Inflammatory macrophage treated with lipopolysaccharide for 1 hour (primary cell): ENCODE data around the gene LCN2.
"Not testable (repeated sequence)": the region's sequence is repeated elsewhere in the genome, so short reads cannot be mapped to it uniquely, and the experiment has no call there.

Experiments used
- DNase-seq, 2 donors: peaks; one replicate each; pipeline ENCODE4 v3.0.0-alpha.2; 2020 to 2022

The LCN2 gene

DNA sequence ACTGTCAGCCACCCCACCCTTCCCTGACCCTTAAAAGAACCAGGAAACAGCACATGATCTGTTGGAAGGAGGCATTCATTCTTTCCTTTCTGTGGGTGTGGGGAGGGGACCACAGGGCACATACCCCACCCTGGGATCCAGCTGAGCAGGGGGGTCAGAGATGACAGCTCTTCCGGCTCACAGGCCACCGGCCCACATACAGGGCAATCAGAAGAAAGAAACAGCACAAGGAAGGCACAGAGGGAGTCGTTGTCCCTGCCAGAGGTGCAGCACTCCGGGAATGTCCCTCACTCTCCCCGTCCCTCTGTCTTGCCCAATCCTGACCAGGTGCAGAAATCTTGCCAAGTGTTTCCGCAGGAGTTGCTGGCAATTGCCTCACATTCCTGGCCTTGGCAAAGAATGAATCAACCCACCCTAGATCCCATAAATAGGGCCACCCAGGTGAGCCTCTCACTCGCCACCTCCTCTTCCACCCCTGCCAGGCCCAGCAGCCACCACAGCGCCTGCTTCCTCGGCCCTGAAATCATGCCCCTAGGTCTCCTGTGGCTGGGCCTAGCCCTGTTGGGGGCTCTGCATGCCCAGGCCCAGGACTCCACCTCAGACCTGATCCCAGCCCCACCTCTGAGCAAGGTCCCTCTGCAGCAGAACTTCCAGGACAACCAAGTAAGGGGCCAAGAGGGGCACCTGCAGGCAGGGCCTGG is at the start of gene LCN2:
Gene LCN2, plus strand, starts transcription at position 453 of the 701 bp plus-strand sequence. Its CDS starts 73 bp downstream, at position 526.
- no peak for DNase-seq

DNA sequence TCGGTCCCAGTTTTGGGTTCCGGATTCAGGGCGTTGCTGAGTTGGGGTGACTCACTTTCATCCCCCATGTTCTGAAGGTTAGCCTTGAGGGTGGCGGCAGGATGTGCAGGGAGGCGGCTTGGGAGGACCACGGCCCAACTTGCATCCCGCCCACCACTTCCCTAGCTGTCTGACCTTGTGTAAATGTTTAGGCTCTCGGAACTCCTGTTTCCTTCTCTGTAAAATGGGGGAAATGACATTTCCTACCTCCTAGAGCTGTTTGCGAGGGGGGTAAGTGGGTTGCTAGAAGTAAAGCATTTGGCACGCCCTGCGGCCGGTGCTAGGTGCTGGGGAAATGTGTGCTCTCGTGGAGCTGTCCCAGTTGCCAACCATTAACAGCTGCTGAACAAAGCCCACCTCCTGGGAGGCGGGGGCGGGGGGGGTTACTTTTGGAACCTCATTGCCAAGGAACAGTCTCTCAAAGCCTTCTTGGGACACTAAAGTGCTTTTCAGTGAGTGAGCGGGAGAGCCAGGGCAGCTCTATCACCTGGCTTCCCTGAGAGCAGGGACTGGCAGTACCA is 49.2 kb upstream of the LCN2 start:
- peak in 1 of 2 donors; percentile 53 for DNase-seq

DNA sequence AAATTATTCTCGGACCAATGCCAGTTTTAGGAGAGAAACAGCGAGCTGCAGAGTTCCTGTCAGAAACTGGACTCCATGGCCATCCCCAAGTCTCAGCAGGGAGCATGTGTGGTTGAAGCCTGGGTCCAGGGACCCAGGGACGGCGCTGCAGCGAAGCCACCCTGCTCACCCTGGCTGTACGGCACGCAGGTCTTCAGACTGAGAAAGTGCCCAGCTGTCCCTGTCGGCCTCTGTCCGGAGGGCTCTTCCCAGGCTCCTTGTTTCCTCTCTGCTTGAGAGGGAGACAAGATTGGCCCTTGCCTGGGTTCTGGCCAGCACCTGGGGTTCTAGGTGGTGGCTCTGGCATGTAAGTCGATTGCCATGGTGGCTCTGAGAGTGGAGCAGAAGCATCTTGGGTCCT is 48.7 kb upstream of the LCN2 start:
- no peak for DNase-seq

DNA sequence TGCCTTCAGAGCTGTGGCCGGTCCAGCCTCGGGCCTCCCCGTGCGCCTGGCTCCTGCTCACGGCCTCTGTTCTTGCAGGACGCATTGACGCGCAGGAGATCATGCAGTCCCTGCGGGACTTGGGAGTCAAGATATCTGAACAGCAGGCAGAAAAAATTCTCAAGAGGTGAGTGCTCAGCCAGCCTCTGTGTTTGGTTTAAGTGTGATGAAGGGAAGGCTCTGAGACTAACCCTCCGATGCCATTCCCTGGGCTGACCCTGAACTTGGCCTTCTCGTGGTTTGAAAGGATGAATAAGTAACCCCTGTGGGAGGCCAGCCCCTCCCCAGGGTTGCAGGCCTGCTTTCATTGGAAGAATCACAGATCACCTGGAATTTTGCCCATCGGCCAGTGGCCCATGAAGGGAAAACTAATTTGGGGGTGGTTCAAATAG is 48.0 kb upstream of the LCN2 start:
- DNase-seq = no peak

DNA sequence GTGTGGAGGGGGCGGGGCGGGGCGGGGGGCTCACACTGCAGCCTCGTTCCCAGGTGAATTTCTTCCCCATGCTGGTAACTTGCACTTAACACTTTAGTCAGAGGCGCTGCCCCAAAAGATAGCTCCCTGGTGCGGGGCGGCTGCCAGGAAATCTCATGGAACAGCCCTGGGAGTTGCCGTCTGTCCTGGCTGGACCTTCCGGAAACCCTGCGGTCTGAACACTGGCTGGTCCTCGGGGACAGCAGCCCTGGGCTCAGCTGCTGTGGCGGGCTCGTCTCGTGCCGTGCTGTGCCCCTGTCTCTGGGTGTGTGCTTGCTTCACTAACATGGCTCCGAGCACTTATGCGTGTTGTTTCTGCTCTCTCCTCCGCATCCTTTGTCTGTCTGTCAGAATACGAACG is 47.6 kb upstream of the LCN2 start:
- DNase-seq = no peak

DNA sequence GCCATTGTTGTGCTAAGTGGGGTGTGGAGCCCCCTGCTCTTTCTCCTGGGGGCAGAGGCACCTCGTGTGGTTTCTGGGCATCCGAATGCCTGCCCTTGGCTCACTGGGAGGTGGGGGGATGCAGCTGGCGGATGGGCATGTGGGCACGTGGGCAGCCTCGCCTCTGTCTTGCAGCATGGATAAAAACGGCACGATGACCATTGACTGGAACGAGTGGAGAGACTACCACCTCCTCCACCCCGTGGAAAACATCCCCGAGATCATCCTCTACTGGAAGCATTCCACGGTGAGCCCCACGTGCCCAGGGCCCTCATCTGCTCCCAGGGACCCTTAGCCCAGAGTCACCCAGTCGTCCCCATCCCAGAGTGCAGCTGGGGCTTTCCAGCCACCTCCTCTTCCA is 47.1 kb upstream of the LCN2 start:
- no peak for DNase-seq

DNA sequence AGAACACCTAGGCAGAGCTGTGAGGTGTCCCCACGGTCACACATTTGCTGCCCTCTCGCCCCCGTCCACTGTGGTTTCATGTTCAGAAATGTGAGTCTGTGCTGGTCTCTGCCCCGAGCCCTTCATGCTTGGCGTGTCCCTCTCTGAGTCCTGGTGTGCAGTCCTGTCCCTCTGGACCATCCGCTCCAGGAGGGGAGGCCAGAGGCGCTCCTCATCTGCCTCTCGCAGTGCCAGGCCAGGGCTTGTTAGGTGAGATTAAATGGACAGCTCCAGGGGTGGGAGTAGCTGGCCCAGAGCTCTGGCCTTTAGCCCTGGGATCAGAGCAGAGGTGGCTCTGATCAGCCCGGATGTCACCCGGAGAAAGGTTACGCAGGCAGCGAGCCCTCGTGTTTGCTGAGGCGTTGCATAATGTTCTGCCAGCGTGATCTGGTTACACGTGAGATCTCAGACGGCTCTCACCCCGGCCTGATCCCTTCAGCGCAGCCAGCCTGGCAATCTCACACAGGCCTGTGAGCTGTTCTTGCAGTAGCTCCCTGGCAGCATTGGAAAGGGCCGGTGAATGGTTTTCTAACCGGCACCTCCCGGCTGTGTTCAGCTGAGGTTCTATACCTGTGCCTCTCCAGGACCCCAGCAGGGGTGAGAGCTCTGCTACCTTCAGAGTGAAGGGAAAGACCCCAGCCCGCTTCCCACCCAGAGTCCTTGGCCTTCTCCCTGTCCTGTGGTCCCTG is 46.2 kb upstream of the LCN2 start:
- DNase-seq = peak in 1 of 2 donors; percentile 28

DNA sequence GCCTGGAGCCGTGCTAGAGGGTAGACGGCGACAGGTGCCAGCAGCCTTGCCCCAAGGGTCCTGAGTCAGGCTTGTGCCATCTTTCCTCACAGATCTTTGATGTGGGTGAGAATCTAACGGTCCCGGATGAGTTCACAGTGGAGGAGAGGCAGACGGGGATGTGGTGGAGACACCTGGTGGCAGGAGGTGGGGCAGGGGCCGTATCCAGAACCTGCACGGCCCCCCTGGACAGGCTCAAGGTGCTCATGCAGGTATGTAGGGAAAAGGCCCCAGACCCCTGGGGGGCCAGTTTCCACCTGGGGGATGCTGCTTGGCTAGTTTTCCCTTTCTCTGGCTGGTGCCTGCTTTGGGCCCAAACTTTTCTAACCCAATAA is 45.7 kb upstream of the LCN2 start:
- DNase-seq = no peak

DNA sequence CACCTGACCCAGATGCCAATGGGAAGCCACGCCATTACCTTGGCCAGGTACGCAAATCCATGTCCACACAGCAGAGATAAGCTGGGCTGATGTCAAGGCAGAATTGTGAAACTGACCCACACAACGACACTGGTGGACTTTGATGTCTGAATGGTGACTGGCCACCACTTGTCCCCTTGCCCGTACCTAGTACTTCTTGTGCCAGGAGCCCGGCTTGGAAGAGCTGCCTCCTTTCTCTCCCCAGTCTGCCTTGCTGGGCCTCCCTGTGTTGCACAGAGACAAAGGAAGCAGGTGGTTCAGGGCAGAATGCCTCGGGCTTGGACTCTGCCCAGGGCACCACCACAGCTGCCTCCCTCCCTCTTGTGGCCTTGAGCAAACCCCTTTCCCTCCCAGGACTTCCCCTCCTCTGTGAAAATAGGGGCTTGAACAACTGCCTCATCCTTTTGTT is 45.1 kb upstream of the LCN2 start:
- DNase-seq = no peak

DNA sequence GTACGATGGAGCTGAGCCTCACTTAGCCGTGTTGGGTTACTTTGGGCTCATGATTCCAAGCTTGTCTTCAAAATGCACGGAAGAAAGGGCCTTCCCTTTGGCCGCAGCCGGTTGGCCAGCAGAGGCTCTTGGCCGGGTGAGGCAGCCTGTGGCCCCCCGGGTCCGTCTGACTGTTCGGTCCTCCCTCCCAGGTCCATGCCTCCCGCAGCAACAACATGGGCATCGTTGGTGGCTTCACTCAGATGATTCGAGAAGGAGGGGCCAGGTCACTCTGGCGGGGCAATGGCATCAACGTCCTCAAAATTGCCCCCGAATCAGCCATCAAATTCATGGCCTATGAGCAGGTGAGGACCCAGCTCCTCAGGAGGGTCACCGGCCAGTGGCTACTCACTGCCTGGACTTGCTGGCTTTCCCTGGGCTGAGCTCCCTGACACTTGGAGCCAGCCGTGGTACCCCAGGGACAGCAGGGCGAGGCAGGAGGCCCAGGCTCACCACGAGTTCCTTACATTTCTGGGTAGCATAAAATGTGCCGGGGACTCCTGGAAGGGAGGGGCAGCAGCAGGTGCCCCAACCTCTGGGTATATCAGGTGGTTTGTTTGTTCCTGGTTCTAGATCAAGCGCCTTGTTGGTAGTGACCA is 43.6 kb upstream of the LCN2 start:
- no peak for DNase-seq

DNA sequence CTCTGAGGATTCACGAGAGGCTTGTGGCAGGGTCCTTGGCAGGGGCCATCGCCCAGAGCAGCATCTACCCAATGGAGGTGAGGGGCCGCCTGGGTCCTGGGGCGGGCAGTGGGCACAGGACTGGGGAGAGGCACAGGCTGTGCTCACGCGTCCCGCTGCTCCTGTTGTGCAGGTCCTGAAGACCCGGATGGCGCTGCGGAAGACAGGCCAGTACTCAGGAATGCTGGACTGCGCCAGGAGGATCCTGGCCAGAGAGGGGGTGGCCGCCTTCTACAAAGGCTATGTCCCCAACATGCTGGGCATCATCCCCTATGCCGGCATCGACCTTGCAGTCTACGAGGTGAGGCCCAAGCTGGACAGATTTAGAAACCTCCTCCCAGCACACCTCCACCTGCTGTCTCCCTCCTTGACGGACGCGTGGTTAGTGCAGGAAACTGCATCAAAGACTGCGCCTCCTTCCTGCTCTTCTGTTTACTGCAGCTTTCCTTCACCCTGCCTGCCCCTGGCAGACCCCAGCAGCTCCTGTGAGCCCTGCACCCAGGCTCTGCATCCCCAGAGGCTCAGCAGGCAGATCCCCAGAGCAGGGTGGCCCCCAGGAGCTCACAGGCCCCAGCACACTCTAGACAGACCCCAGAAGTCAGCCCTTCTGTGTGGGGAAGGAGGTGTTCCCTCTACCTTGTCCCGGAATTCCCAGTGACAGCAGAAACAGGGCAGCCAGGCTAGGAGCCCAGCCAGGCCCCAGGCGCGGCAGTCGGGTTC is 42.9 kb upstream of the LCN2 start:
- no peak for DNase-seq

DNA sequence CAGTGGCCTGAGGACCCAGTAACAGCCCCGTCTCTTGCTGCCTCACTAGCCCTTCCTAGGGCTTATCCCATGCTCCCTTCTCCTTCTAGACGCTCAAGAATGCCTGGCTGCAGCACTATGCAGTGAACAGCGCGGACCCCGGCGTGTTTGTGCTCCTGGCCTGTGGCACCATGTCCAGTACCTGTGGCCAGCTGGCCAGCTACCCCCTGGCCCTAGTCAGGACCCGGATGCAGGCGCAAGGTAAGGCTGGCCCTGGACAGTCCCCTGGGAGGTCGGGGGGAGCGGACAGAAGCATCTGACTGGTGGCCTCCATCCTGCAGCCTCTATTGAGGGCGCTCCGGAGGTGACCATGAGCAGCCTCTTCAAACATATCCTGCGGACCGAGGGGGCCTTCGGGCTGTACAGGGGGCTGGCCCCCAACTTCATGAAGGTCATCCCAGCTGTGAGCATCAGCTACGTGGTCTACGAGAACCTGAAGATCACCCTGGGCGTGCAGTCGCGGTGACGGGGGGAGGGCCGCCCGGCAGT is 42.2 kb upstream of the LCN2 start:
- no peak for DNase-seq

DNA sequence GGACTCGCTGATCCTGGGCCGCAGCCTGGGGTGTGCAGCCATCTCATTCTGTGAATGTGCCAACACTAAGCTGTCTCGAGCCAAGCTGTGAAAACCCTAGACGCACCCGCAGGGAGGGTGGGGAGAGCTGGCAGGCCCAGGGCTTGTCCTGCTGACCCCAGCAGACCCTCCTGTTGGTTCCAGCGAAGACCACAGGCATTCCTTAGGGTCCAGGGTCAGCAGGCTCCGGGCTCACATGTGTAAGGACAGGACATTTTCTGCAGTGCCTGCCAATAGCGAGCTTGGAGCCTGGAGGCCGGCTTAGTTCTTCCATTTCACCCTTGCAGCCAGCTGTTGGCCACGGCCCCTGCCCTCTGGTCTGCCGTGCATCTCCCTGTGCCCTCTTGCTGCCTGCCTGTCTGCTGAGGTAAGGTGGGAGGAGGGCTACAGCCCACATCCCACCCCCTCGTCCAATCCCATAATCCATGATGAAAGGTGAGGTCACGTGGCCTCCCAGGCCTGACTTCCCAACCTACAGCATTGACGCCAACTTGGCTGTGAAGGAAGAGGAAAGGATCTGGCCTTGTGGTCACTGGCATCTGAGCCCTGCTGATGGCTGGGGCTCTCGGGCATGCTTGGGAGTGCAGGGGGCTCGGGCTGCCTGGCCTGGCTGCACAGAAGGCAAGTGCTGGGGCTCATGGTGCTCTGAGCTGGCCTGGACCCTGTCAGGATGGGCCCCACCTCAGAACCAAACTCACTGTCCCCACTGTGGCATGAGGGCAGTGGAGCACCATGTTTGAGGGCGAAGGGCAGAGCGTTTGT is 41.6 kb upstream of the LCN2 start:
- DNase-seq = no peak

DNA sequence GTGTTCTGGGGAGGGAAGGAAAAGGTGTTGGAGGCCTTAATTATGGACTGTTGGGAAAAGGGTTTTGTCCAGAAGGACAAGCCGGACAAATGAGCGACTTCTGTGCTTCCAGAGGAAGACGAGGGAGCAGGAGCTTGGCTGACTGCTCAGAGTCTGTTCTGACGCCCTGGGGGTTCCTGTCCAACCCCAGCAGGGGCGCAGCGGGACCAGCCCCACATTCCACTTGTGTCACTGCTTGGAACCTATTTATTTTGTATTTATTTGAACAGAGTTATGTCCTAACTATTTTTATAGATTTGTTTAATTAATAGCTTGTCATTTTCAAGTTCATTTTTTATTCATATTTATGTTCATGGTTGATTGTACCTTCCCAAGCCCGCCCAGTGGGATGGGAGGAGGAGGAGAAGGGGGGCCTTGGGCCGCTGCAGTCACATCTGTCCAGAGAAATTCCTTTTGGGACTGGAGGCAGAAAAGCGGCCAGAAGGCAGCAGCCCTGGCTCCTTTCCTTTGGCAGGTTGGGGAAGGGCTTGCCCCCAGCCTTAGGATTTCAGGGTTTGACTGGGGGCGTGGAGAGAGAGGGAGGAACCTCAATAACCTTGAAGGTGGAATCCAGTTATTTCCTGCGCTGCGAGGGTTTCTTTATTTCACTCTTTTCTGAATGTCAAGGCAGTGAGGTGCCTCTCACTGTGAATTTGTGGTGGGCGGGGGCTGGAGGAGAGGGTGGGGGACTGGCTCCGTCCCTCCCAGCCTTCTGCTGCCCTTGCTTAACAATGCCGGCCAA is 40.8 kb upstream of the LCN2 start:
- no peak for DNase-seq

DNA sequence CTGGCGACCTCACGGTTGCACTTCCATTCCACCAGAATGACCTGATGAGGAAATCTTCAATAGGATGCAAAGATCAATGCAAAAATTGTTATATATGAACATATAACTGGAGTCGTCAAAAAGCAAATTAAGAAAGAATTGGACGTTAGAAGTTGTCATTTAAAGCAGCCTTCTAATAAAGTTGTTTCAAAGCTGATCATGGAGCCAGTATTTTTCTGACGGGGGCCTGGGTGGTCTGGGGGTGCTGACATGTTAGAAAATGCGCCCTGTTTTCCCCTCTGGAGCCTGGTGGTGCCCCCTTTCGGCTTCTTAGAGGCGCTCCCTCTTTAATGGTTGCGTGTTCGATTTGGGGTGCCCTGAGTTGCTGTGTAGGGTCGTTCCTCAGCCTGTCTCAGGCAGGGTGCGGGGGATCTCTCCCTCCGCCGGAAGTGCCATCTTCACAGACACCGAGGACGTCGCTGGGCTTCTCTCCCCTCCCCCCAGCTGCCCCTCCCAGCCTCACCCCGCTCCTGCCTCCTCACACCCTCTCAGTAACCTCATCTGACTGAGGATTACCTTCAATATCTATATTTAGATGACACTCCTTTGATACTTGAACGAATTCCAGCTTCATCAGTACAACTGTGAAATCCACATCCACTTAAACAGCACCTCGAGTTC is 40.1 kb upstream of the LCN2 start:
- no peak for DNase-seq

DNA sequence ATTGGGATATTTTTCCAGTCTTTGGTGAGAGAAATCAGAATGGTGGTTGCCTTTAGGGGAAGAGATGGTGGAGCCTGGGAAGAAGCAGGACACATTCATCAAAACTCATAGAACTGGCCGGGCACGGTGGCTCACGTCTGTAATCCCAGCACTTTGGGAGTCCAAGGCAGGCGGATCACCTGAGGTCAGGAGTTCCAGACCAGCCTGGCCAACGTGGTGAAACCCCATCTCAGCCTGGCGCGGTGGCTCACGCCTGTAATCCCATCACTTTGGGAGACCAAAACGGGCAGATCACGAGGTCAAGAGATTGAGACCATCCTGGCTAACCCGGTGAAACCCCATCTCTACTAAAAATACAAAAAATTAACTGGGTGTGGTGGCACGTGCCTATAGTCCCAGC is 37.5 kb upstream of the LCN2 start:
- not testable (repeated sequence) for DNase-seq

DNA sequence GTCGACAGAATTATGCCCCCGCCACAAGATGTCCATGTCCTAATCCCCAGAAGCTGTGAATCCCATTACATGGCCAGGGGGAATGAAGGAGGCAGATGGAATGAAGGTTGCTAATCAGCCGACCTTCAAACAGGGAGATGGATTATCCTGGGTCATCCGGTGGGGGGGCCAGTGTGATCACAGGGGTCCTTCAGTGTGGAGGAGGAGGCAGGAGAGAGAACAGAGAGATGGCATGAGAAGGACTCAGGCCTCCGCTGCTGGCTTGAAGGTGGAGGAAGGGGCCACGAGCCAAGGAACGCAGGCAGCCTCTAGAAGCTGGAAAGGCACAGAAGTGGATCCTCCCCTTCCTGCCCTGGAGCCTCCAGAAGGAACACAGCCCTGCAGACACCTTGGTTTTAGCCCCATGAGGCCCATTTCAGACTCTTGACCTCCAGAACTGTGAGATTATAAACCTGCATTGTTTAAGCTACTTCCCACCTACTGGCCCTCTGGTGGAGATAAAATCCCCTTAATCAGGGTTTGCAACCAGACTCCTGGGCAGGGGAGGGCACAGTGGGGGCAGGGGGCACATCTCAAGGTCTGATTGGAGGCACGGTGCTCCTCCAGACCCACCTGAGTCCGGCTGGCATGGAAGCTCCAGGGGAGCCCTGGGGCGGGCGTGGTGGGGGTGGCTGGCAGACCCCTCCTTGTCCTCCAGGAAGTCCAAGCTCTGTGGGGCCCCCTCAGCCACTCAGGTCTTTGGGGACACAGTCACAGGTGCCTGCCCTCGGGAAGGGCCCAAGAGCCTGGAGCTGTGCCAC is 35.5 kb upstream of the LCN2 start:
- DNase-seq = no peak

DNA sequence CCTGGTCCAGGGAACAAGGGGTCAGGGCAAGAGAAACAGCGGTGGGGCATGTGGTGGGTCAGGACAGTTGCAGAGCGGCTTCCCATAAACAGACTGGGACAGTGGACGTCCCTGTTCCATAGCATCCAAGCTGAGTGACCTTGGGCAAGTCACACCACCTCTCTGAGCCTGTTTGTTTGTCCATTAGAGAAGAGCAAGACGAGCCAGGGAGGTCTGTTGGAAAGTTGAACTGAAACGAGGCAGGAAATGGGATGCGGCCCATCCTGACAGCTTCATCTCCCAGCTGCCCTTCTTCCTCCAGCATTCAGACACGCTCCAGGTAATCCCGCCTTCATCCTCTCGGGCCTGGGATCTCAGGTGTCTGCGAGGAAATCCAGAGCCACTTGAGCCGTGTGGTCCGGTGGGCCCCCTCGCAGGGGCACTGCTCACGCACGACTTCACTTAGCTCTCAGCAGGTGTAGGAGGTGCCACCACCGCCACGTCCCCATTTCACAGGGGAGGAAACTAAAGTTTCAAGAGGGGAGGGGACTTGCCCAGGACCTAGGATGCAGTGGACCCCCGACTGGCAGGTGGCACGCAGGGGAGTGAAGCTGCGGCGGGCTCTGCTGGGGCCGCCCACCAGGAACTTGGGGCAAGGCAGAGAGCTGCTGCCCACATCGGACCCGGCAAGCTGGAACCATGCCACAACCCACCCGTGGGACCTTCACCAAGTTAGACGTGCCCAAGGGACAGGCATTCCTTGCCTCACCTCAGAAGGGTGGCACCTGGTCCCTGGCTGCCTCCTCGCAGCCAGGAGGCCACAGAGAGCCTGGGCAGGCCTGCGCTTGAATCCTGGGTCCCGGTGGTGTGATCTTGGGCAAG is 34.7 kb upstream of the LCN2 start:
- no peak for DNase-seq
